Upper lobe of left lung (tissue), 6 donors: Measurements from ENCODE around the gene DCTN4. TPM values are rescaled to one million over a fixed set of nuclear protein-coding genes. Genes with fewer than 3 reads are reported as not detected.

Experiments
- ATAC-seq, 2 donors: fragments of 200-7000 bp; cut with Tn5 transposase; one replicate each; pipeline ENCODE4 v1.9.1; 2022; ENCODE audit warnings: mild to moderate bottlenecking in 2 of 2, moderate library complexity in 2 of 2; ENCODE audit not compliant: low FRiP score in 2 of 2
- DNase-seq, 2 donors: peaks; one replicate each; pipeline ENCODE4 v3.0.0-alpha.2; 2019 to 2020
- H3K27ac ChIP-seq, 4 donors: fragments of 200-600 bp; sonication (generic); one replicate each; pipeline ENCODE4 v1.5.1; 2016 to 2019
- H3K27me3 ChIP-seq, 4 donors: fragments of 200-600 bp; sonication (generic); one replicate each; pipeline ENCODE4 v1.5.1; 2017 to 2019
- H3K36me3 ChIP-seq, 4 donors: fragments of 200-600 bp; sonication (generic); one replicate each; pipeline ENCODE4 v1.5.1; 2016 to 2019
- H3K4me1 ChIP-seq, 4 donors: fragments of 200-600 bp; sonication (generic); one replicate each; pipeline ENCODE4 v1.5.1; 2018 to 2019
- H3K4me3 ChIP-seq, 4 donors: fragments of 200-600 bp; sonication (generic); one replicate each; pipeline ENCODE4 v1.5.1; 2017 to 2019; ENCODE audit warnings: mild to moderate bottlenecking in 2 of 4, moderate library complexity in 1 of 4
- H3K9me3 ChIP-seq, 4 donors: fragments of 200-600 bp; sonication (generic); one replicate each; pipeline ENCODE4 v1.5.1; 2018 to 2019
- EP300 ChIP-seq, 4 donors: sonication (generic); formaldehyde crosslinking; IDR thresholded peaks; one replicate each; pipeline ENCODE4 v1.5.1; 2017; ENCODE audit warnings: antibody characterized with exemption in 4 of 4, control low read depth in 2 of 4
- POLR2A ChIP-seq, 4 donors: fragments of 450-650 bp; IDR thresholded peaks; one replicate each; pipeline ENCODE4 v1.5.1; 2016 to 2017; ENCODE audit warnings: antibody characterized with exemption in 4 of 4, mild to moderate bottlenecking in 2 of 4
- POLR2AphosphoS5 ChIP-seq, 2 donors: sonication (generic); formaldehyde crosslinking; IDR thresholded peaks; one replicate each; pipeline ENCODE4 v1.5.1; 2017; ENCODE audit warnings: antibody characterized with exemption in 2 of 2
- WGBS, 2 donors: methylation state at CpG; one replicate each; pipeline ENCODE4 v1.1.5; 2017 to 2018; 5-methylcytosine and 5-hydroxymethylcytosine counted together
- total RNA-seq, 6 donors: library from RNA; depleted of rRNA in 4 of 6; stranded (reverse); fragments of >200 nt in 4 of 6; gene quantifications; one replicate each; pipeline versions ENCODE4 v1.1.0 to v1.2.1, GENCODE V29; 2016 to 2021
- TF ChIP-seq, protein P1 (sequence below), 6 experiments: fragments of 450-650 bp in 4 of 6; fragments of 200-600 bp in 2 of 6; sonication (generic) in 2 of 6; IDR thresholded peaks; one replicate each; pipeline ENCODE4 v1.5.1; 2016 to 2019; ENCODE audit warnings: antibody characterized with exemption in 6 of 6
- donor health status: DM: no; HTN: no; CAD: no; lungs with moderate emphysema.
- donor health status: DM: no; HTN: yes; CAD: no; lungs with severe emphysema.

Gene DCTN4
- 100 to 1,000 TPM in 1 of 6 donors, 10 to 100 TPM in 5; 37.8 to 111 (median 71.4) TPM for total RNA-seq

DNA sequence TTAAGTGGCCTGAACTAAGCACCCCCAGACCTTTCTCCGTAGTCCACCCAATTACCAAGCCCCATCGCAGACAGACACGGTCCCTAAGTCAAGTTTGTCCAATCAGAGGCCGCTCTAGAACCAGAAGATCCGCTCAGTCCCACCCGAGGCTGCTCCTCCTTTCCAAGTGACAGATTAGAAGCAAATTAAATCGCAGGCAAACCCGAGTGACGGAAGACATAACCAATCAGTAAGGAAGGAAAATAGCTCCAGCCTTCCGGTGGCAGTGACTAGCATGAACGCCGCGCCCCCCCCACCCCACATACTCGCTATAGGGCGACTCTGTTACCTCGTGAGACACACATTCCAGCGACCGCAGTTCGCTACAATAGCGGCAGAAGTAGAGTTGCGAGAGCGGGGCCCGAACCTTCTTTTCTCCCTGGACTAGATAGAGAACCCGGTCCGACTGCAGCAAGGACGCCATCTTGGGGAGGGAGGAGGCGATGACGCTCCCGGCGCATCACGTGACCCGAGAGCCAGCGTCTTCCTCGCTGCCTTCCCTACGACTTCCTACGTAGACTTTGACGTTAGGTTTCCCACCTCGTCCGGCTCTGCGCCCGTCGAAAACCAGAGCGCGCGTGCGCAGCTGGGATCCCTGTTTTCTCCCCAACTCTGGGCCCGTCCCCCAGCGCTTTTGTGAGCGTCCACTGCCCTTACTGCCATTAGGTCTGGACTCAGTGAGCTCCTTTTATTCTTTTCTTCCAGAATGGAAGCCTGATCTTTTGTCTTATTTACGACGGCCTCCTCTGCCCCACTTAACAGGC lies at the start of gene DCTN4:
Gene DCTN4, minus strand, starts transcription at position 487 of the 803 bp plus-strand sequence. Its CDS starts 24 bp downstream, at position 463.
- Histone ChIP-seq H3K4me1 (peaks cover 24 to 47% (median 41%) of the 10 kb centered on the region in 4 donors), H3K27ac (peak within 1 kb of the TSS; percentile 90 to 99 (median 96)), H3K9me3 (no peaks in the 10 kb centered on the region), H3K27me3 (no peaks in the 10 kb centered on the region), H3K4me3 (peak within 1 kb of the TSS; percentile 50 to 83 (median 74)), H3K36me3 (peaks cover 3 to 26% (median 19%) of the 10 kb centered on the region in 4 donors)
- ATAC-seq: peak; percentile 96 to 98
- WGBS, 2 donors: 4 to 8% methylated on average over 16 to 48 of the region's 51 CpGs
- peak; percentile 97 to 98 for DNase-seq
- peak; percentile 72 to 95 for TF ChIP-seq POLR2AphosphoS5 (IDR thresholded peaks at IDR 0.05)
- peak in 1 of 4 donors; percentile 47 for TF ChIP-seq EP300 (IDR thresholded peaks at IDR 0.05)
- TF ChIP-seq POLR2A (IDR thresholded peaks at IDR 0.05): peak in 2 of 4 donors; percentile 47 to 83
- TF ChIP-seq, protein P1, sequence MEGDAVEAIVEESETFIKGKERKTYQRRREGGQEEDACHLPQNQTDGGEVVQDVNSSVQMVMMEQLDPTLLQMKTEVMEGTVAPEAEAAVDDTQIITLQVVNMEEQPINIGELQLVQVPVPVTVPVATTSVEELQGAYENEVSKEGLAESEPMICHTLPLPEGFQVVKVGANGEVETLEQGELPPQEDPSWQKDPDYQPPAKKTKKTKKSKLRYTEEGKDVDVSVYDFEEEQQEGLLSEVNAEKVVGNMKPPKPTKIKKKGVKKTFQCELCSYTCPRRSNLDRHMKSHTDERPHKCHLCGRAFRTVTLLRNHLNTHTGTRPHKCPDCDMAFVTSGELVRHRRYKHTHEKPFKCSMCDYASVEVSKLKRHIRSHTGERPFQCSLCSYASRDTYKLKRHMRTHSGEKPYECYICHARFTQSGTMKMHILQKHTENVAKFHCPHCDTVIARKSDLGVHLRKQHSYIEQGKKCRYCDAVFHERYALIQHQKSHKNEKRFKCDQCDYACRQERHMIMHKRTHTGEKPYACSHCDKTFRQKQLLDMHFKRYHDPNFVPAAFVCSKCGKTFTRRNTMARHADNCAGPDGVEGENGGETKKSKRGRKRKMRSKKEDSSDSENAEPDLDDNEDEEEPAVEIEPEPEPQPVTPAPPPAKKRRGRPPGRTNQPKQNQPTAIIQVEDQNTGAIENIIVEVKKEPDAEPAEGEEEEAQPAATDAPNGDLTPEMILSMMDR (IDR thresholded peaks at IDR 0.05): no peak

DNA sequence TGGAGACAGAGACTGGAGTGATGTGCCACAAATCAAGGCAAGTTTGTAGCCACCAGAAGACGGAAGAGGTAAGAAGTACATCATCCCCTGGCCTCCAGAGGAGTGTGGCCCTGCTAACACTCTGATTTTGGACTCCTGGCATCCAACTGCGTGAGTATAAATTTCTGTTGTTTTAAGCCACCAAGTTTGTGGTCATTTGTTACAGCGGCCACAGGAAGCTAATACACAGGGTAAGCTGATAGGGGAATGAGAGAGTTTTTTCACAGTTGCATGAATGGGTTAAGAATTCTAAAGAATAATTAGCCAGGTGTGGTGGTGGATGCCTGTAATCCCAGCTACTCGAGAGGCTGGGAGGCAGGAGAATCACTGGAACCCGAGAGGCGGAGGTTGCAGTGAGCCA lies 45.6 kb upstream of the DCTN4 start:
- Histone ChIP-seq H3K36me3 (no peaks in the 10 kb centered on the region), H3K4me3 (no peak overlapping the region), H3K4me1 (peaks cover 0 to 13% (median 5%) of the 10 kb centered on the region in 4 donors), H3K9me3 (no peaks in the 10 kb centered on the region), H3K27me3 (no peaks in the 10 kb centered on the region), H3K27ac (no peak overlapping the region)
- DNase-seq (no peak), ATAC-seq (no peak)
- WGBS, 2 donors: 93 to 94% methylated on average over 6 of the region's 6 CpGs
- TF ChIP-seq POLR2AphosphoS5 (IDR thresholded peaks at IDR 0.05): no peak
- TF ChIP-seq, protein P1 (IDR thresholded peaks at IDR 0.05): no peak
- TF ChIP-seq POLR2A (IDR thresholded peaks at IDR 0.05): no peak
- TF ChIP-seq EP300 (IDR thresholded peaks at IDR 0.05): no peak

DNA sequence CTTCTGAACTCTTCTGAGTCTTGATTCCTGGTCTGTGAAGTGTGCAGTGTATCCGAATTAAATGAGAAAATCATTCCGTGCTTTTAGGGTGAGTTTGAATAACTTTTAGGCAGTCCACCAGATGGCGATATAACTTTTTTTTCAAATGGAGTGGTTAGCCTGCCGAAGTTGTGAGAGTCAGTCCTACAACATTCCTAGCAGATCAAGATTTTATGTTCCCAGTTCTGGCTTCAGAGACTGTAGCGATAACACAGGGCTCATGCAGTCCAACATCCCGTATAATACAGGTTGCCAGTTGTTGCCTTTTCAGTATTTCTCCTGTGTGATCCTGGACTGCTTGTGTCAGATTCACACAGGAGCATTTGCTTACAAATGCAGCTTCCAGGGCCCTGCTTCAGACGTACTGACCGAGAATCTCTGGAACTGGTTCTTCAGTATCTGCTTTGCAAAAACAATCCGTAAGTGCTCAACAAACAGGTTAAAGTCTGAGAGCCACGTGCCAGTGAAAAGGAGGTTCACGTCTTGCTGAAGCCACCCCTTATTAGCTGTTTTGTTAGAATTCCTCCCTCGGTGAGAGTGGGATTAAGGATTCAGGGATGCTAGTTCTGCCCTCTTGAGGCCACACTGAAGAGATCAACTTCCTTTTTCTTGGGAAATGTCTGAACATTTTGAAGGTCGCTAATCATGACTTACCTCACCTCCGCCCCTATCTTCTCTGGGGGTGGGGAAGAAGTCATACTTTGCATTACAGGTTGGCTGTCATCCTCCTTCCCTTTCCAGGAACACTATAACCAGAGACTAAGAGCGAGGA lies 42.5 kb upstream of the DCTN4 start:
- Histone ChIP-seq H3K9me3 (no peaks in the 10 kb centered on the region), H3K36me3 (peaks cover 0 to 15% (median 4%) of the 10 kb centered on the region in 4 donors), H3K27ac (peak overlapping the region in 3 of 4 donors; percentile 40 to 65 (median 52)), H3K4me1 (peaks cover 0 to 13% (median 5%) of the 10 kb centered on the region in 4 donors), H3K4me3 (peak overlapping the region in 3 of 4 donors; percentile 19 to 44 (median 40)), H3K27me3 (no peaks in the 10 kb centered on the region)
- no peak for DNase-seq
- TF ChIP-seq, protein P1 (IDR thresholded peaks at IDR 0.05): peak; percentile 12 to 61 (median 44)
- TF ChIP-seq POLR2AphosphoS5 (IDR thresholded peaks at IDR 0.05): no peak
- ATAC-seq: peak; percentile 88 to 93
- 9 to 12% methylated on average over 15 of the region's 15 CpGs for WGBS, 2 donors

DNA sequence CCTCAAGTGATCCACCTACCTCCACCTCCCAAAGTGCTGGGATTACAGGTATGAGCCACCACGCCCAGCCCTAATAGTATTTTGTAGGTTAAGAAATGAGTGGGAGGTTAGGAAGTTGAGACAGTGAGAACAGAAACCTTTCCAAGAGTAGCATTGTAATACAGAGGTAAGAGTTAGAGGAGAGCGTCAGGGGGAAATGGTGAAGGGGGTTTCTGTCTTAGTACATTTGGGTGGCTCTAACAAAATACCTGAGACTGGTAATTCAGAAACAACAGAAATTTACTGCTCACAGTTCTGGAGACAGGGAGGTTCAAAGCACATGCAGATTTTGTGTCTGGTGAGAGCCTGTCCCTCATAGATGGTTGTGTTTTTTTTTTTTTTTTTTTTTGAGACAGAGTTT lies 38.6 kb upstream of the DCTN4 start:
- no peak for TF ChIP-seq POLR2A (IDR thresholded peaks at IDR 0.05)
- TF ChIP-seq, protein P1 (IDR thresholded peaks at IDR 0.05): no peak
- peaks cover 0 to 13% (median 5%) of the 10 kb centered on the region in 4 donors for H3K4me1 ChIP-seq
- no peaks in the 10 kb centered on the region for H3K9me3 ChIP-seq
- H3K27ac ChIP-seq: no peak overlapping the region
- no peak for ATAC-seq
- WGBS, 2 donors: 89 to 96% methylated on average over 2 of the region's 2 CpGs
- no peak for DNase-seq
- peaks cover 5 to 28% (median 13%) of the 10 kb centered on the region in 4 donors for H3K36me3 ChIP-seq
- no peak overlapping the region for H3K4me3 ChIP-seq
- no peaks in the 10 kb centered on the region for H3K27me3 ChIP-seq
